ENCODE results near the gene ITGA6. TPM values are rescaled to one million over a fixed set of nuclear protein-coding genes. Genes with fewer than 3 reads are reported as not detected.

ITGA6 gene
- total RNA-seq, 1 experiment from 2014 or later: 93.1 TPM

GRCh38 chr2:172433144-172433543 is 5.8 kb downstream of the ITGA6 start:
- H3K4me1 ChIP-seq (ENCODE audit: control insufficient read depth in 1 of 2, insufficient read depth in 2 of 2, low read length in 2 of 2): peaks cover 45 to 95% of the 10 kb centered on the region in 2 experiments
- RAD21 ChIA-PET (ENCODE audit: low non-redundant PET in 1 of 2, low total read pairs in 2 of 2, uncharacterized antibody in 2 of 2, unreplicated experiment in 2 of 2): no interaction called here
- CTCF ChIA-PET: no interaction called here
- H3K36me3 ChIP-seq (ENCODE audit: control insufficient read depth in 1 of 2, insufficient read depth in 2 of 2, low read length in 2 of 2): 0 out of 4 replicates have a peak, but pooled peaks cover 0 to 4% of the 10 kb centered on the region in 2 experiments
- no peak overlapping the region for H2AFZ ChIP-seq (ENCODE audit: low read depth, low read length, poor library complexity, severe bottlenecking)
- intact Hi-C loops (cut with micrococcal nuclease): no loop called here
- TF ChIP-seq SP1 (IDR thresholded peaks at IDR 0.05; ENCODE audit: low read depth) (no peak), EZH2 (IDR thresholded peaks at IDR 0.05) (no peak), CTCF (IDR thresholded peaks at IDR 0.05 in 2 of 3, conservative IDR thresholded peaks at IDR 0.05 in 1 of 3; ENCODE audit: borderline replicate concordance in 1 of 3, insufficient read depth in 1 of 3, low read depth in 2 of 3, low read length in 2 of 3) (no peak), TCF7L2 (IDR thresholded peaks at IDR 0.05; ENCODE audit: borderline replicate concordance, extremely low read depth, insufficient read depth, insufficient read length) (no peak), MAX (IDR thresholded peaks at IDR 0.05) (no peak), ZBTB33 (IDR thresholded peaks at IDR 0.05; ENCODE audit: extremely low read depth, insufficient replicate concordance, low read length) (no peak), CBX3 (IDR thresholded peaks at IDR 0.05; ENCODE audit: low read depth) (no peak), RAD21 (IDR thresholded peaks at IDR 0.05; ENCODE audit: low read depth) (no peak), CEBPB (IDR thresholded peaks at IDR 0.05; ENCODE audit: low read depth) (no peak), EZH2phosphoT487 (IDR thresholded peaks at IDR 0.05; ENCODE audit: borderline replicate concordance) (no peak), ELF1 (IDR thresholded peaks at IDR 0.05; ENCODE audit: borderline replicate concordance, low read depth) (no peak), POLR2A (IDR thresholded peaks at IDR 0.05; ENCODE audit: borderline replicate concordance, extremely low read depth, insufficient read depth, insufficient read length) (no peak), FOSL1 (IDR thresholded peaks at IDR 0.05; ENCODE audit: low read depth) (no peak), JUND (IDR thresholded peaks at IDR 0.05) (no peak), ZFX (IDR thresholded peaks at IDR 0.05) (no peak), ZNF274 (IDR thresholded peaks at IDR 0.05; ENCODE audit: low read depth, low read length) (no peak)
- H3K27ac ChIP-seq (ENCODE audit: low read depth, low read length): no peak overlapping the region
- no peak overlapping the region for H3K4me3 ChIP-seq (replicated peaks in 1 of 2; ENCODE audit: low read depth in 1 of 2, low read length in 2 of 2)
- POLR2A ChIA-PET: interaction anchor here (1.0 to 4.6 kb wide), 2 partner anchors 7 to 29 kb away, joined by 3 to 39 read pairs; no protein-coding TSS in a partner anchor
- no peaks in the 10 kb centered on the region for H3K27me3 ChIP-seq (ENCODE audit: insufficient read depth, low read length)
- no peaks in the 10 kb centered on the region for H3K9me3 ChIP-seq (ENCODE audit: control insufficient read depth in 1 of 2, insufficient read depth in 1 of 2, low read depth in 1 of 2, low read length in 2 of 2)
- no peak overlapping the region for H3K9ac ChIP-seq (ENCODE audit: low read length)
- peaks cover 6% of the 10 kb centered on the region; the same call in 1 of the 2 replicates for H4K20me1 ChIP-seq (ENCODE audit: insufficient read depth)
- H3K79me2 ChIP-seq (ENCODE audit: insufficient read depth, low read length): peaks cover 100% of the 10 kb centered on the region
- ATAC-seq: no peak
- no peak overlapping the region for H3K4me2 ChIP-seq (ENCODE audit: low read length)
- H3K9me2 ChIP-seq (ENCODE audit: insufficient read depth): no peaks in the 10 kb centered on the region
- BruUV-seq (replicated peaks): no TSS peak
- no peak for DNase-seq (ENCODE audit: low read depth, low spot score)

Measured in HCT116 (cell line).